Activated CD4-positive, alpha-beta T cell treated with anti-CD3 and anti-CD28 coated beads for 24 hours (primary cell): ENCODE results near the gene COL4A2.

Experiments used
- DNase-seq, 2 donors: peaks; one replicate each; pipeline ENCODE4 v3.0.0-alpha.2; 2020; ENCODE audit warnings: low read depth in 2 of 2

Gene COL4A2

GRCh38 chr13:110322126-110322827 is 15.2 kb downstream of the COL4A2 start:
- no peak for DNase-seq

- no peak for DNase-seq
These were observed 15.7 kb downstream of the COL4A2 start for GRCh38 chr13:110322828-110323171.

GRCh38 chr13:110323172-110323891 is 16.2 kb downstream of the COL4A2 start:
- no peak for DNase-seq

- DNase-seq = no peak
These were observed 17.1 kb downstream of the COL4A2 start for GRCh38 chr13:110324026-110324749.

- no peak for DNase-seq
These were observed 19.3 kb downstream of the COL4A2 start for GRCh38 chr13:110326263-110326904.

GRCh38 chr13:110327051-110327721 is 20.1 kb downstream of the COL4A2 start:
- DNase-seq = no peak

- DNase-seq = no peak
These were observed 21.5 kb downstream of the COL4A2 start for GRCh38 chr13:110328573-110328972.

- DNase-seq = no peak
These were observed 22.2 kb downstream of the COL4A2 start for GRCh38 chr13:110329258-110329657.

GRCh38 chr13:110329798-110330461 is 22.8 kb downstream of the COL4A2 start:
- DNase-seq = no peak

GRCh38 chr13:110330491-110331011 is 23.5 kb downstream of the COL4A2 start:
- DNase-seq = no peak

GRCh38 chr13:110331362-110331761 is 24.3 kb downstream of the COL4A2 start:
- DNase-seq = no peak

GRCh38 chr13:110332750-110333149 is 25.7 kb downstream of the COL4A2 start:
- DNase-seq = no peak

- no peak for DNase-seq
These were observed 26.8 kb downstream of the COL4A2 start for GRCh38 chr13:110333837-110334236.

GRCh38 chr13:110334256-110334655 is 27.2 kb downstream of the COL4A2 start:
- DNase-seq = no peak

- no peak for DNase-seq
These were observed 27.9 kb downstream of the COL4A2 start for GRCh38 chr13:110334841-110335490.

GRCh38 chr13:110336108-110336507 is 29.0 kb downstream of the COL4A2 start:
- no peak for DNase-seq

- DNase-seq = no peak
These were observed 29.6 kb downstream of the COL4A2 start for GRCh38 chr13:110336681-110337080.

GRCh38 chr13:110337247-110337646 is 30.2 kb downstream of the COL4A2 start:
- DNase-seq = no peak

GRCh38 chr13:110338441-110339101 is 31.5 kb downstream of the COL4A2 start:
- DNase-seq = no peak

- DNase-seq = no peak
These were observed 32.2 kb downstream of the COL4A2 start for GRCh38 chr13:110339263-110339662.
